Activated CD8-positive, alpha-beta T cell treated with anti-CD3 and anti-CD28 coated beads, Interleukin-2, amount 10 ng/mL, durations not matched to agents 7 days and 5 days (primary cell): ENCODE data around the gene C11orf42. TPM values are rescaled to one million over a fixed set of nuclear protein-coding genes. Genes with fewer than 3 reads are reported as not detected.
A peak's percentile ranks its signal among the peaks of the same experiment; 100 is the strongest.

Experiments
- ATAC-seq: fragments of 150-1000 bp; cut with Tn5 transposase; one replicate; pipeline ENCODE4 v1.10.0; 2021; ENCODE audit warnings: moderate library complexity
- CTCF ChIA-PET: fragments of 350-600 bp; sonication (Branson Sonifier 250); formaldehyde crosslinking; loops from one replicate; lab custom pipeline; 2021; ENCODE audit warnings: antibody characterized with exemption; lab: Charles Lee
- POLR2A ChIA-PET: fragments of 350-600 bp; sonication (Branson Sonifier 250); formaldehyde crosslinking; loops from one replicate; lab custom pipeline; 2021; ENCODE audit warnings: antibody characterized with exemption; lab: Charles Lee
- DNase-seq: peaks from one replicate; pipeline ENCODE4 v3.0.0-alpha.2; 2020
- H3K27ac Mint-ChIP-seq: one replicate; pipeline ENCODE4 v1.8.0; 2021; ENCODE audit warnings: mild to moderate bottlenecking, mixed read lengths
- H3K27me3 Mint-ChIP-seq: one replicate; pipeline ENCODE4 v1.8.0; 2021; ENCODE audit warnings: low read depth, mixed read lengths
- H3K36me3 Mint-ChIP-seq: one replicate; pipeline ENCODE4 v1.8.0; 2021; ENCODE audit warnings: low read depth, mixed read lengths
- H3K4me1 Mint-ChIP-seq: one replicate; pipeline ENCODE4 v1.8.0; 2021; ENCODE audit warnings: low read depth, mixed read lengths
- H3K4me3 Mint-ChIP-seq: one replicate; pipeline ENCODE4 v1.8.0; 2021; ENCODE audit warnings: mild to moderate bottlenecking, mixed read lengths
- H3K9me3 Mint-ChIP-seq: one replicate; pipeline ENCODE4 v1.8.0; 2022; ENCODE audit warnings: mixed read lengths; ENCODE audit not compliant: insufficient read depth
- total RNA-seq, 2 experiments: library from RNA; stranded (reverse); gene quantifications; one replicate each; pipeline ENCODE4 v1.2.3, GENCODE V29; 2021

Gene C11orf42
- total RNA-seq, 2 experiments from 2014 or later: not detected

- H3K4me1 Mint-ChIP-seq: peaks cover 50% of the 10 kb centered on the region
- H3K27me3 Mint-ChIP-seq: no peaks in the 10 kb centered on the region
- CTCF ChIA-PET: interaction anchor here (0.8 to 1.2 kb wide), 2 partner anchors 18 to 116 kb away, joined by 3 read pairs; no protein-coding TSS in a partner anchor
- no peaks in the 10 kb centered on the region for H3K9me3 Mint-ChIP-seq
- POLR2A ChIA-PET: no interaction called here
- no peak for DNase-seq
- no peak for ATAC-seq
- H3K4me3 Mint-ChIP-seq: no peak overlapping the region
- no peak overlapping the region for H3K27ac Mint-ChIP-seq
- H3K36me3 Mint-ChIP-seq: peaks cover 15% of the 10 kb centered on the region
Measured at GRCh38 chr11:6201481-6201880, 3.9 kb upstream of the C11orf42 start.

- H3K27ac Mint-ChIP-seq: no peak overlapping the region
- H3K36me3 Mint-ChIP-seq: peaks cover 13% of the 10 kb centered on the region
- no peak overlapping the region for H3K4me3 Mint-ChIP-seq
- ATAC-seq (no peak), DNase-seq (no peak)
- peaks cover 44% of the 10 kb centered on the region for H3K4me1 Mint-ChIP-seq
- POLR2A ChIA-PET: no interaction called here
- no peaks in the 10 kb centered on the region for H3K27me3 Mint-ChIP-seq
- CTCF ChIA-PET: interaction anchor here (1.2 kb wide), 1 partner anchor 116 kb away, joined by 3 read pairs; no protein-coding TSS in a partner anchor
- H3K9me3 Mint-ChIP-seq: no peaks in the 10 kb centered on the region
Measured at GRCh38 chr11:6202041-6202440, 3.3 kb upstream of the C11orf42 start.

- peak; percentile 40 for DNase-seq
- Mint-ChIP-seq H3K27me3 (no peaks in the 10 kb centered on the region), H3K36me3 (peaks cover 13% of the 10 kb centered on the region), H3K4me3 (no peak overlapping the region), H3K27ac (peak overlapping the region; percentile 28), H3K9me3 (no peaks in the 10 kb centered on the region), H3K4me1 (peaks cover 38% of the 10 kb centered on the region)
- POLR2A ChIA-PET: interaction anchor here (2.0 kb wide), 1 partner anchor 32 kb away, joined by 5 read pairs; no protein-coding TSS in a partner anchor
- CTCF ChIA-PET: no interaction called here
- ATAC-seq: peak; percentile 70
Measured at GRCh38 chr11:6203327-6203726, 2.0 kb upstream of the C11orf42 start.

GRCh38 chr11:6204706-6205105 is 651 bp upstream of the C11orf42 start:
- no peak overlapping the region for H3K27ac Mint-ChIP-seq
- H3K9me3 Mint-ChIP-seq: no peaks in the 10 kb centered on the region
- CTCF ChIA-PET: interaction anchor here (1.1 kb wide), 1 partner anchor 174 kb away, joined by 3 read pairs; no protein-coding TSS in a partner anchor
- ATAC-seq (no peak), DNase-seq (no peak)
- H3K36me3 Mint-ChIP-seq: peaks cover 18% of the 10 kb centered on the region
- no peak overlapping the region for H3K4me3 Mint-ChIP-seq
- no peaks in the 10 kb centered on the region for H3K27me3 Mint-ChIP-seq
- peaks cover 37% of the 10 kb centered on the region for H3K4me1 Mint-ChIP-seq
- POLR2A ChIA-PET: interaction anchor here (2.0 kb wide), 1 partner anchor 30 kb away, joined by 5 read pairs; no protein-coding TSS in a partner anchor

- ATAC-seq (no peak), DNase-seq (no peak)
- CTCF ChIA-PET: interaction anchor here (1.0 to 1.5 kb wide), 3 partner anchors 9 to 156 kb away, joined by 3 to 5 read pairs (median 4); no protein-coding TSS in a partner anchor
- H3K4me1 Mint-ChIP-seq: peaks cover 25% of the 10 kb centered on the region
- no peaks in the 10 kb centered on the region for H3K9me3 Mint-ChIP-seq
- no peak overlapping the region for H3K4me3 Mint-ChIP-seq
- H3K27me3 Mint-ChIP-seq: no peaks in the 10 kb centered on the region
- H3K27ac Mint-ChIP-seq: no peak overlapping the region
- H3K36me3 Mint-ChIP-seq: peaks cover 22% of the 10 kb centered on the region
- POLR2A ChIA-PET: interaction anchor here (0.7 kb wide), 1 partner anchor 11 kb away, joined by 3 read pairs; no protein-coding TSS in a partner anchor
Measured at GRCh38 chr11:6206456-6207180, 1.3 kb downstream of the C11orf42 start.

GRCh38 chr11:6209801-6210200 is 4.4 kb downstream of the C11orf42 start:
- Mint-ChIP-seq H3K9me3 (no peaks in the 10 kb centered on the region), H3K4me1 (no peaks in the 10 kb centered on the region), H3K36me3 (peaks cover 15% of the 10 kb centered on the region), H3K27ac (no peak overlapping the region), H3K27me3 (no peaks in the 10 kb centered on the region), H3K4me3 (no peak overlapping the region)
- CTCF ChIA-PET: no interaction called here
- POLR2A ChIA-PET: no interaction called here
- ATAC-seq (no peak), DNase-seq (no peak)

- H3K27ac Mint-ChIP-seq: no peak overlapping the region
- no peaks in the 10 kb centered on the region for H3K9me3 Mint-ChIP-seq
- no peaks in the 10 kb centered on the region for H3K4me1 Mint-ChIP-seq
- H3K4me3 Mint-ChIP-seq: no peak overlapping the region
- H3K27me3 Mint-ChIP-seq: no peaks in the 10 kb centered on the region
- CTCF ChIA-PET: no interaction called here
- POLR2A ChIA-PET: no interaction called here
- ATAC-seq: no peak
- no peak for DNase-seq
- peaks cover 15% of the 10 kb centered on the region for H3K36me3 Mint-ChIP-seq
Measured at GRCh38 chr11:6210274-6210955, 5.1 kb downstream of the C11orf42 start.

- ChIA-PET CTCF (no interaction called here), POLR2A (no interaction called here)
- DNase-seq: no peak
- H3K27me3 Mint-ChIP-seq: no peaks in the 10 kb centered on the region
- no peak overlapping the region for H3K27ac Mint-ChIP-seq
- no peaks in the 10 kb centered on the region for H3K9me3 Mint-ChIP-seq
- no peak overlapping the region for H3K4me3 Mint-ChIP-seq
- H3K36me3 Mint-ChIP-seq: peaks cover 28% of the 10 kb centered on the region
- peaks cover 5% of the 10 kb centered on the region for H3K4me1 Mint-ChIP-seq
- no peak for ATAC-seq
Measured at GRCh38 chr11:6214530-6214929, 9.2 kb downstream of the C11orf42 start.

- no peak overlapping the region for H3K27ac Mint-ChIP-seq
- no peaks in the 10 kb centered on the region for H3K9me3 Mint-ChIP-seq
- H3K4me3 Mint-ChIP-seq: no peak overlapping the region
- DNase-seq (no peak), ATAC-seq (no peak)
- peaks cover 36% of the 10 kb centered on the region for H3K36me3 Mint-ChIP-seq
- POLR2A ChIA-PET: interaction anchor here (1.1 kb wide), 1 partner anchor 9 kb away, joined by 3 read pairs; no protein-coding TSS in a partner anchor
- H3K27me3 Mint-ChIP-seq: no peaks in the 10 kb centered on the region
- CTCF ChIA-PET: interaction anchor here (1.4 to 2.1 kb wide), 2 partner anchors 10 to 101 kb away, joined by 4 read pairs; no protein-coding TSS in a partner anchor
- H3K4me1 Mint-ChIP-seq: peaks cover 11% of the 10 kb centered on the region
Measured at GRCh38 chr11:6216501-6216900, 11.1 kb downstream of the C11orf42 start.

- H3K27ac Mint-ChIP-seq: no peak overlapping the region
- peaks cover 11% of the 10 kb centered on the region for H3K4me1 Mint-ChIP-seq
- ChIA-PET POLR2A (interaction anchor here (1.1 kb wide), 1 partner anchor 11 kb away, joined by 3 read pairs; no protein-coding TSS in a partner anchor), CTCF (no interaction called here)
- ATAC-seq: no peak
- DNase-seq: no peak
- no peaks in the 10 kb centered on the region for H3K9me3 Mint-ChIP-seq
- no peak overlapping the region for H3K4me3 Mint-ChIP-seq
- no peaks in the 10 kb centered on the region for H3K27me3 Mint-ChIP-seq
- H3K36me3 Mint-ChIP-seq: peaks cover 45% of the 10 kb centered on the region
Measured at GRCh38 chr11:6217722-6218121, 12.4 kb downstream of the C11orf42 start.

- Mint-ChIP-seq H3K36me3 (peaks cover 49% of the 10 kb centered on the region), H3K27me3 (no peaks in the 10 kb centered on the region), H3K4me3 (no peak overlapping the region), H3K4me1 (peaks cover 11% of the 10 kb centered on the region), H3K27ac (peak overlapping the region; percentile 1), H3K9me3 (no peaks in the 10 kb centered on the region)
- ChIA-PET POLR2A (no interaction called here), CTCF (no interaction called here)
- ATAC-seq: no peak
- DNase-seq: no peak
Measured at GRCh38 chr11:6219359-6219758, 14.0 kb downstream of the C11orf42 start.

- DNase-seq (no peak), ATAC-seq (no peak)
- H3K36me3 Mint-ChIP-seq: peaks cover 37% of the 10 kb centered on the region
- H3K4me1 Mint-ChIP-seq: peaks cover 23% of the 10 kb centered on the region
- no peak overlapping the region for H3K27ac Mint-ChIP-seq
- H3K9me3 Mint-ChIP-seq: no peaks in the 10 kb centered on the region
- CTCF ChIA-PET: no interaction called here
- no peaks in the 10 kb centered on the region for H3K27me3 Mint-ChIP-seq
- POLR2A ChIA-PET: no interaction called here
- no peak overlapping the region for H3K4me3 Mint-ChIP-seq
Measured at GRCh38 chr11:6223854-6224253, 18.5 kb downstream of the C11orf42 start.
